ENCODE data around the gene RPL11.
"Not testable (repeated sequence)": the region's sequence is repeated elsewhere in the genome, so short reads cannot be mapped to it uniquely, and the experiment has no call there.

The RPL11 gene

GRCh38 chr1:23648576-23648975, 43.0 kb upstream of the RPL11 start:
- DNase-seq (ENCODE audit: extremely low spot score) = no peak
- TF ChIP-seq CTCF (IDR thresholded peaks at IDR 0.05; ENCODE audit: control extremely low read depth, extremely low read depth, low read depth, missing control alignments) = no peak
- ChIA-PET CTCF (interaction anchor here (1.1 to 3.4 kb wide), 4 partner anchors 8 to 55 kb away, joined by 3 to 19 read pairs (median 6); no protein-coding TSS in a partner anchor), POLR2A (no interaction called here)

GRCh38 chr1:23649157-23649556, 42.4 kb upstream of the RPL11 start:
- CTCF ChIA-PET = interaction anchor here (0.8 to 3.4 kb wide), 5 partner anchors 9 to 406 kb away, joined by 3 to 19 read pairs (median 4); no protein-coding TSS in a partner anchor
- DNase-seq (ENCODE audit: extremely low spot score); POLR2A ChIA-PET: not testable (repeated sequence)

- ChIA-PET CTCF (interaction anchor here (0.9 to 2.8 kb wide), 11 partner anchors 8 to 153 kb away, joined by 3 to 13 read pairs (median 3); no protein-coding TSS in a partner anchor), POLR2A (no interaction called here)
- no peak for DNase-seq (ENCODE audit: extremely low spot score)
- TF ChIP-seq CTCF (IDR thresholded peaks at IDR 0.05; ENCODE audit: control extremely low read depth, extremely low read depth, low read depth, missing control alignments) = no peak
Measured at GRCh38 chr1:23650344-23650990, 41.1 kb upstream of the RPL11 start.

- no peak for TF ChIP-seq CTCF (IDR thresholded peaks at IDR 0.05; ENCODE audit: control extremely low read depth, extremely low read depth, low read depth, missing control alignments)
- ChIA-PET POLR2A (no interaction called here), CTCF (interaction anchor here (1.0 to 2.8 kb wide), 9 partner anchors 11 to 154 kb away, joined by 3 to 13 read pairs (median 4); no protein-coding TSS in a partner anchor)
- no peak for DNase-seq (ENCODE audit: extremely low spot score)
Measured at GRCh38 chr1:23651069-23651808, 40.4 kb upstream of the RPL11 start.

GRCh38 chr1:23657659-23658275, 33.8 kb upstream of the RPL11 start:
- ChIA-PET POLR2A (no interaction called here), CTCF (interaction anchor here (0.6 to 5.0 kb wide), 16 partner anchors 8 to 162 kb away, joined by 3 to 42 read pairs (median 8); no protein-coding TSS in a partner anchor)
- peak; percentile 70 for DNase-seq (ENCODE audit: extremely low spot score)
- peak; percentile 76 for TF ChIP-seq CTCF (IDR thresholded peaks at IDR 0.05; ENCODE audit: control extremely low read depth, extremely low read depth, low read depth, missing control alignments)

GRCh38 chr1:23660671-23661070, 30.9 kb upstream of the RPL11 start:
- POLR2A ChIA-PET = no interaction called here

More at GRCh38 chr1:23660671-23661070, 30.9 kb upstream of the RPL11 start:
- TF ChIP-seq CTCF (IDR thresholded peaks at IDR 0.05; ENCODE audit: control extremely low read depth, extremely low read depth, low read depth, missing control alignments) = no peak
- no peak for DNase-seq (ENCODE audit: extremely low spot score)
- CTCF ChIA-PET = interaction anchor here (1.0 kb wide), 1 partner anchor 23 kb away, joined by 5 read pairs; no protein-coding TSS in a partner anchor
